BJ (cell line): ENCODE measurements around the gene APEX1. TPM values are rescaled to one million over a fixed set of nuclear protein-coding genes. Genes with fewer than 3 reads are reported as not detected.

Experiments used
- CTCF ChIA-PET: fragments of 350-600 bp; formaldehyde crosslinking; extraction: SDS; loops from one replicate; lab custom pipeline; 2021; ENCODE audit warnings: antibody characterized with exemption, inconsistent platforms; lab: Yijun Ruan, JAX
- POLR2A ChIA-PET: fragments of 300-600 bp; sonication (Branson Sonifier 250); formaldehyde crosslinking; extraction: SDS; loops from one replicate; lab custom pipeline; 2021; ENCODE audit warnings: antibody characterized with exemption; lab: Charles Lee
- DNase-seq: peaks from one replicate; pipeline ENCODE4 v3.0.0-alpha.2; 2011; ENCODE audit warnings: low read depth
- H3K27me3 ChIP-seq: 2 replicates; pipeline ENCODE4 v1.6.0; 2011; ENCODE audit warnings: low read length; ENCODE audit not compliant: control insufficient read depth, insufficient read depth
- H3K36me3 ChIP-seq: 2 replicates; pipeline ENCODE4 v1.5.1; 2011; ENCODE audit warnings: low read length; ENCODE audit not compliant: control insufficient read depth, insufficient read depth
- H3K4me3 ChIP-seq: 2 replicates; pipeline ENCODE4 v1.5.1; 2011; ENCODE audit warnings: low read depth, mild to moderate bottlenecking, control low read depth, low read length
- CTCF ChIP-seq: IDR thresholded peaks from 2 replicates; pipeline ENCODE4 v1.5.1; 2011; ENCODE audit warnings: low read depth, mild to moderate bottlenecking, control low read depth, inconsistent platforms, low read length, moderate library complexity; ENCODE audit not compliant: insufficient read depth
- polyA minus RNA-seq: library from RNA; depleted of rRNA, polyadenylated mRNA; stranded (reverse); fragments of >200 nt; gene quantifications from 2 replicates; pipeline ENCODE4 v1.2.3, GENCODE V29; 2011; rRNA and poly(A)+ RNA removed
- polyA plus RNA-seq: library from polyadenylated mRNA; depleted of rRNA; stranded (reverse); fragments of >200 nt; gene quantifications from 2 replicates; pipeline ENCODE4 v1.2.3, GENCODE V29; 2011; rRNA removed

Gene APEX1
- polyA plus RNA-seq (219 and 237 TPM in 2 replicates), polyA minus RNA-seq (77.2 and 135 TPM in 2 replicates)

DNA sequence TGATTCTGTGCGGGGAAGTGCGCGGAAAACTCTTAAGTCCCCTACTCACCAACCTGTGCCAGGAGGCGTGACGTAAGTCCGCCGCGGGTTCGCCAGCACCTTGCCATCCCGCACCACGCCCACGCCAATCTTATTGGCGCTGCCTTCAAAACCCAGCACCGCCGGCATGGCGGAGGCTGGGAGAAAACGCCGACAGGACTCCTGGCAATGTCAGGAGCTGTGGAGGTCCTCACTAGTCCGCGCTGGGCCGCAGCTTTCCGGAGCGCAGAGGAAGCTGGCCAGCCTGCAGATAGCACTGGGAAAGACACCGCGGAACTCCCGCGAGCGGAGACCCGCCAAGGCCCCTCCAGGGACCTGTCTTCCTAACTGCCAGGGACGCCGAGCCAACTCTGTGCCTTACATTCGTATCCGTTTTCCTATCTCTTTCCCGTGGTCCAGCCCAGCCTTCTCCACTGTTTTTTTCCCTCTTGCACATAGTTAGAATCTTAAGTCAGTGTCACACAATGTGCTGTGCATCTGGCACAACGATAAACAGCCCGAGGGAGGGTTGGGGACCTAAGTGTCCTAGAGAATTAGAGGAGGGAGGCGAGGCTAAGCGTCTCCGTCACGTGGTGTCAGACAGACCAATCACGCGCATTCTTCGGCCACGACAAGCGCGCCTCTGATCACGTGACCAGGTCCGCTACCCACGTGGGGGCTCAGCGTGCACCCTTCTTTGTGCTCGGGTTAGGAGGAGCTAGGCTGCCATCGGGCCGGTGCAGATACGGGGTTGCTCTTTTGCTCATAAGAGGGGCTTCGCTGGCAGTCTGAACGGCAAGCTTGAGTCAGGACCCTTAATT lies at the start of gene APEX1, which contains the start of gene OSGEP:
TSS of gene APEX1 (plus strand) at position 711 of the 839 bp plus-strand sequence. CDS start 420 bp downstream, outside the sequence.
TSS of gene OSGEP (minus strand) at position 297 of the 839 bp plus-strand sequence. CDS start at position 168, 129 bp downstream.
- Histone ChIP-seq H3K4me3 (peak within 1 kb of the TSS; percentile 65), H3K36me3 (peaks cover 24% of the 10 kb centered on the region), H3K27me3 (no peaks in the 10 kb centered on the region)
- ChIA-PET CTCF (interaction anchor here (0.7 to 1.6 kb wide), 3 partner anchors 10 to 228 kb away, joined by 3 to 16 read pairs (median 3); partner anchors contain the start of gene TEP1), POLR2A (no interaction called here)
- no peak for TF ChIP-seq CTCF
- peak; percentile 93 for DNase-seq

GRCh38 chr14:20409226-20409625 lies 45.8 kb upstream of the APEX1 start:
- H3K4me3 ChIP-seq, result no peak overlapping the region
- H3K27me3 ChIP-seq, result no peaks in the 10 kb centered on the region
- no peak for TF ChIP-seq CTCF
- ChIA-PET POLR2A (no interaction called here), CTCF (interaction anchor here (0.9 to 1.0 kb wide), 2 partner anchors 27 to 282 kb away, joined by 3 read pairs; partner anchors contain the start of gene KLHL33)
- peaks cover 16% of the 10 kb centered on the region for H3K36me3 ChIP-seq
- DNase-seq, result no peak

GRCh38 chr14:20412411-20412810 lies 42.6 kb upstream of the APEX1 start:
- no peaks in the 10 kb centered on the region for H3K27me3 ChIP-seq

GRCh38 chr14:20412876-20413743 lies 41.9 kb upstream of the APEX1 start, which contains the start of gene TEP1:
Gene TEP1, minus strand, starts transcription at chr14:20413501. Its CDS starts 5,062 bp downstream, at chr14:20408439.
- peak within 1 kb of the TSS; percentile 67 for H3K4me3 ChIP-seq
- CTCF ChIA-PET, result interaction anchor here (0.7 to 3.8 kb wide), 11 partner anchors 9 to 197 kb away, joined by 3 to 25 read pairs (median 11); partner anchors contain the start of genes APEX1, KLHL33 and OSGEP
- no peak for TF ChIP-seq CTCF
- peak; percentile 34 for DNase-seq
- H3K27me3 ChIP-seq, result no peaks in the 10 kb centered on the region
- no peaks in the 10 kb centered on the region; the same call in 1 of the 2 replicates for H3K36me3 ChIP-seq
- POLR2A ChIA-PET, result no interaction called here

More at GRCh38 chr14:20412411-20412810, 42.6 kb upstream of the APEX1 start:
- Histone ChIP-seq H3K36me3 (peaks cover 4% of the 10 kb centered on the region), H3K4me3 (peak overlapping the region; percentile 67)
- ChIA-PET CTCF (interaction anchor here (0.6 to 3.8 kb wide), 3 partner anchors 9 to 618 kb away, joined by 3 to 12 read pairs (median 5); no protein-coding TSS in a partner anchor), POLR2A (no interaction called here)
- DNase-seq, result no peak
- TF ChIP-seq CTCF, result no peak
